Osteoblast (primary cell): ENCODE results near the gene PTGR2. TPM values are rescaled to one million over a fixed set of nuclear protein-coding genes. Genes with fewer than 3 reads are reported as not detected.

Source experiments
- DNase-seq: peaks from one replicate; pipeline ENCODE4 v3.0.0; 2011; ENCODE audit warnings: low spot score, mixed read lengths; ENCODE audit not compliant: insufficient read length; ENCODE audit errors: missing footprints
- H2AFZ ChIP-seq: 2 replicates; pipeline ENCODE4 v1.6.0; 2011; ENCODE audit warnings: mild to moderate bottlenecking, low read length
- H3K27ac ChIP-seq: 2 replicates; pipeline ENCODE4 v1.5.1; 2011; ENCODE audit warnings: mild to moderate bottlenecking, low read depth, low read length, moderate library complexity
- H3K27me3 ChIP-seq: 2 replicates; pipeline ENCODE4 v1.6.0; 2012; ENCODE audit warnings: mild to moderate bottlenecking, control low read depth, inconsistent platforms, low read length, moderate library complexity; ENCODE audit not compliant: insufficient read depth
- H3K36me3 ChIP-seq: 2 replicates; pipeline ENCODE4 v1.5.1; 2011; ENCODE audit warnings: mild to moderate bottlenecking, low read length, control low read depth, moderate library complexity; ENCODE audit not compliant: insufficient read depth
- H3K4me1 ChIP-seq: 2 replicates; pipeline ENCODE4 v1.5.1; 2011; ENCODE audit warnings: mild to moderate bottlenecking, low read length, control low read depth, moderate library complexity; ENCODE audit not compliant: insufficient read depth
- H3K4me2 ChIP-seq: 2 replicates; pipeline ENCODE4 v1.6.0; 2011; ENCODE audit warnings: mild to moderate bottlenecking, low read length; ENCODE audit not compliant: insufficient read depth
- H3K4me3 ChIP-seq: fragments of 200-600 bp; sonication (generic); 3 replicates; pipeline ENCODE4 v1.5.1; 2012; ENCODE audit warnings: mild to moderate bottlenecking, low read length, inconsistent platforms; ENCODE audit not compliant: insufficient read depth
- H3K79me2 ChIP-seq: 2 replicates; pipeline ENCODE4 v1.6.0; 2012; ENCODE audit warnings: mild to moderate bottlenecking, low read length, control low read depth, inconsistent platforms; ENCODE audit not compliant: insufficient read depth
- H3K9me3 ChIP-seq: 2 replicates; pipeline ENCODE4 v1.5.1; 2011; ENCODE audit warnings: low read depth, low read length, control low read depth
- H4K20me1 ChIP-seq: 2 replicates; pipeline ENCODE4 v1.6.0; 2012; ENCODE audit warnings: mild to moderate bottlenecking, low read length, control low read depth; ENCODE audit not compliant: insufficient read depth
- CTCF ChIP-seq: IDR thresholded peaks from 2 replicates; pipeline ENCODE4 v1.5.1; 2011; ENCODE audit warnings: mild to moderate bottlenecking, low read depth, low read length, moderate library complexity; ENCODE audit errors: extremely low read depth
- total RNA-seq: library from RNA; depleted of rRNA; stranded (reverse); fragments of >200 nt; gene quantifications from 2 replicates; pipeline ENCODE4 v1.2.3, GENCODE V29; 2012

Gene PTGR2
- total RNA-seq, 1 donor, result 7.2 TPM

GRCh38 chr14:73820631-73821030 is 31.0 kb upstream of the PTGR2 start:
- TF ChIP-seq CTCF, result no peak
- DNase-seq, result no peak
- H3K9me3 ChIP-seq, result no peaks in the 10 kb centered on the region
- no peaks in the 10 kb centered on the region for H3K27me3 ChIP-seq
- H3K79me2 ChIP-seq, result no peaks in the 10 kb centered on the region
- no peaks in the 10 kb centered on the region for H3K36me3 ChIP-seq
- H4K20me1 ChIP-seq, result no peaks in the 10 kb centered on the region
- no peaks in the 10 kb centered on the region for H3K4me1 ChIP-seq
- no peak overlapping the region for H3K4me3 ChIP-seq
- H2AFZ ChIP-seq, result no peak overlapping the region
- H3K27ac ChIP-seq, result no peak overlapping the region
- H3K4me2 ChIP-seq, result no peak overlapping the region

- TF ChIP-seq CTCF, result no peak
- H4K20me1 ChIP-seq, result no peaks in the 10 kb centered on the region
- H2AFZ ChIP-seq, result no peak overlapping the region
- H3K4me2 ChIP-seq, result no peak overlapping the region
- H3K9me3 ChIP-seq, result no peaks in the 10 kb centered on the region
- H3K27ac ChIP-seq, result no peak overlapping the region
- no peak overlapping the region for H3K4me3 ChIP-seq
- H3K79me2 ChIP-seq, result no peaks in the 10 kb centered on the region
- no peaks in the 10 kb centered on the region for H3K4me1 ChIP-seq
- H3K36me3 ChIP-seq, result no peaks in the 10 kb centered on the region
- H3K27me3 ChIP-seq, result no peaks in the 10 kb centered on the region
- no peak for DNase-seq
Measured at GRCh38 chr14:73823339-73823885, 28.2 kb upstream of the PTGR2 start.

- H3K9me3 ChIP-seq, result no peaks in the 10 kb centered on the region
- no peak overlapping the region for H2AFZ ChIP-seq
- H3K27me3 ChIP-seq, result no peaks in the 10 kb centered on the region
- H3K36me3 ChIP-seq, result no peaks in the 10 kb centered on the region
- H3K4me1 ChIP-seq, result no peaks in the 10 kb centered on the region
- TF ChIP-seq CTCF, result no peak
- no peak overlapping the region for H3K27ac ChIP-seq
- H3K79me2 ChIP-seq, result no peaks in the 10 kb centered on the region
- no peak overlapping the region for H3K4me2 ChIP-seq
- no peak for DNase-seq
- no peaks in the 10 kb centered on the region for H4K20me1 ChIP-seq
- H3K4me3 ChIP-seq, result no peak overlapping the region
Measured at GRCh38 chr14:73824127-73824526, 27.5 kb upstream of the PTGR2 start.

- Histone ChIP-seq H3K27ac (no peak overlapping the region), H3K4me1 (peaks cover 3% of the 10 kb centered on the region), H2AFZ (no peak overlapping the region), H3K4me2 (no peak overlapping the region), H3K36me3 (no peaks in the 10 kb centered on the region), H3K9me3 (no peaks in the 10 kb centered on the region), H4K20me1 (no peaks in the 10 kb centered on the region), H3K4me3 (no peak overlapping the region), H3K79me2 (no peaks in the 10 kb centered on the region), H3K27me3 (no peaks in the 10 kb centered on the region)
- no peak for DNase-seq
- TF ChIP-seq CTCF, result no peak
Measured at GRCh38 chr14:73824536-73824935, 27.1 kb upstream of the PTGR2 start.
